Uterus (tissue), 4 donors: Measurements from ENCODE around the gene MSANTD1. TPM values are rescaled to one million over a fixed set of nuclear protein-coding genes. Genes with fewer than 3 reads are reported as not detected.

Experiments used
- DNase-seq, 2 donors: peaks; one replicate each; pipeline ENCODE4 v3.0.0-alpha.2; 2019 to 2020
- H3K27ac ChIP-seq, 2 donors: fragments of 200-600 bp; sonication (generic); 1 replicate in 1 of 2; 2 replicates in 1 of 2; pipeline ENCODE4 v1.5.1; 2016 to 2018
- H3K27me3 ChIP-seq, 2 donors: fragments of 200-600 bp; sonication (generic); one replicate each; pipeline ENCODE4 v1.5.1; 2018 to 2019; ENCODE audit warnings: control low read depth in 1 of 2
- H3K36me3 ChIP-seq, 2 donors: fragments of 200-600 bp; sonication (generic); one replicate each; pipeline ENCODE4 v1.5.1; 2019; ENCODE audit warnings: control low read depth in 1 of 2
- H3K4me1 ChIP-seq, 2 donors: fragments of 200-600 bp; sonication (generic); one replicate each; pipeline ENCODE4 v1.5.1; 2018 to 2019; ENCODE audit warnings: control low read depth in 1 of 2
- H3K4me3 ChIP-seq, 2 donors: fragments of 200-600 bp; sonication (generic); 1 replicate in 1 of 2; 2 replicates in 1 of 2; pipeline ENCODE4 v1.5.1; 2018 to 2019; ENCODE audit warnings: mild to moderate bottlenecking in 1 of 2
- H3K9me3 ChIP-seq, 2 donors: fragments of 200-600 bp; sonication (generic); one replicate each; pipeline ENCODE4 v1.5.1; 2019; ENCODE audit warnings: control low read depth in 1 of 2
- POLR2A ChIP-seq, 2 donors: fragments of 450-650 bp; IDR thresholded peaks; one replicate each; pipeline ENCODE4 v1.6.1; 2016; ENCODE audit warnings: antibody characterized with exemption in 2 of 2, mild to moderate bottlenecking in 1 of 2, moderate library complexity in 1 of 2
- intact Hi-C: fragments of 100-400 bp; cut with DNase I; formaldehyde crosslinking; loops from one replicate; pipeline ENCODE4 v1.15.1; 2023; ENCODE audit warnings: low total_unique reads
- total RNA-seq, 4 donors: library from RNA; depleted of rRNA in 3 of 4; stranded (reverse); fragments of >200 nt in 3 of 4; gene quantifications; one replicate each; pipeline versions ENCODE4 v1.1.0 to v1.2.4, GENCODE V29; 2014 to 2023
- TF ChIP-seq, protein P1 (sequence below), 4 experiments: fragments of 200-600 bp in 2 of 4; fragments of 450-650 bp in 2 of 4; sonication (generic) in 2 of 4; IDR thresholded peaks; one replicate each; pipeline ENCODE4 v1.5.1; 2016 to 2019; ENCODE audit warnings: antibody characterized with exemption in 4 of 4, mild to moderate bottlenecking in 2 of 4, moderate library complexity in 1 of 4
- donor health status: DM: yes; HTN: yes; CAD: no.

The MSANTD1 gene
- total RNA-seq, 4 donors from 2014 or later = 1.3 to 3.3 (median 2.1) TPM; not detected in 1

DNA sequence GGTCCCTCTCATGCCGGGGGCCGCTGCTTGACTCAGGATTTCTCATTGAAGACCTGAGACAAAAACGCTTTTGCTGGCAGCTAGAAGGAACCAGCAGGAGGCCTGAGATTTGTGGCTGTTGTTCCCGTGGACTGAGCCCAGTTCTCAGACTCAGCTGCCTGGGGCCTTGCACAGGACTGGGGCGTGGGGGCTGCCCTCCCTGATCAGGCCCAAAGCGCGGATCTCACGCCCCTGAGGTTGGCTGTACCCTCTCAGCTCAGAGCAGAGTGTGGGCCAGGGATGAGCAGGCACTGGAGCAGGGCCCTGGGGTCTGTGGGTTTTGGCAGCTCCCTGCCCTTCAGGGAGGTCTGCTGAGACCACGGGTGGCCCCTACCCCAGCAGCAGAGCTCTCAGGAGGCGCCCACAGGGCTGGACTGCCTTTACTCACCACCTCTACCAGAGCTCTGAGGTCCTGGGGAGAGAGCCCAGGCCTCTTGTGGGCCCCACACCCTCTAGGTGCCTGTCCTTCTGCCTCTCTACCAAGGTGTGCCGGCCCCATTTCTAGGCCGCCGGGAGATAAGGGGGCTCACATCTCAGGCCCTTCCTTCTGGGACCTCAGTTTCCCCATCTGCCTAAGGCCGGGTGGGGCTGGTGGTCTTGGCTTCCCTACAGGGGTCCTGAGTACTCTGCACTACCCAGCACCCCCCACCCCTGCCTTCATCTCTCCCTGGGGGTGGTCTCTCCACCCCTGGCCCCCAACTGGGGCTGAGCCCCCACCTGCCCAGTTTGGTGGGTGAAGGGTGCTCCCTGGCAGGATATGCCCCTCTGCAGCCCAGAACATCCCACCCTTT lies 5.6 kb downstream of the MSANTD1 start:
- peak; percentile 7 to 9 for DNase-seq
- Histone ChIP-seq H3K4me1 (no peaks in the 10 kb centered on the region), H3K27ac (no peak overlapping the region), H3K27me3 (no peaks in the 10 kb centered on the region), H3K4me3 (no peak overlapping the region), H3K36me3 (no peaks in the 10 kb centered on the region), H3K9me3 (no peaks in the 10 kb centered on the region)
- TF ChIP-seq, protein P1, sequence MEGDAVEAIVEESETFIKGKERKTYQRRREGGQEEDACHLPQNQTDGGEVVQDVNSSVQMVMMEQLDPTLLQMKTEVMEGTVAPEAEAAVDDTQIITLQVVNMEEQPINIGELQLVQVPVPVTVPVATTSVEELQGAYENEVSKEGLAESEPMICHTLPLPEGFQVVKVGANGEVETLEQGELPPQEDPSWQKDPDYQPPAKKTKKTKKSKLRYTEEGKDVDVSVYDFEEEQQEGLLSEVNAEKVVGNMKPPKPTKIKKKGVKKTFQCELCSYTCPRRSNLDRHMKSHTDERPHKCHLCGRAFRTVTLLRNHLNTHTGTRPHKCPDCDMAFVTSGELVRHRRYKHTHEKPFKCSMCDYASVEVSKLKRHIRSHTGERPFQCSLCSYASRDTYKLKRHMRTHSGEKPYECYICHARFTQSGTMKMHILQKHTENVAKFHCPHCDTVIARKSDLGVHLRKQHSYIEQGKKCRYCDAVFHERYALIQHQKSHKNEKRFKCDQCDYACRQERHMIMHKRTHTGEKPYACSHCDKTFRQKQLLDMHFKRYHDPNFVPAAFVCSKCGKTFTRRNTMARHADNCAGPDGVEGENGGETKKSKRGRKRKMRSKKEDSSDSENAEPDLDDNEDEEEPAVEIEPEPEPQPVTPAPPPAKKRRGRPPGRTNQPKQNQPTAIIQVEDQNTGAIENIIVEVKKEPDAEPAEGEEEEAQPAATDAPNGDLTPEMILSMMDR (IDR thresholded peaks at IDR 0.05) = no peak
- no peak for TF ChIP-seq POLR2A (IDR thresholded peaks at IDR 0.05)
- intact Hi-C loops = no loop called here

DNA sequence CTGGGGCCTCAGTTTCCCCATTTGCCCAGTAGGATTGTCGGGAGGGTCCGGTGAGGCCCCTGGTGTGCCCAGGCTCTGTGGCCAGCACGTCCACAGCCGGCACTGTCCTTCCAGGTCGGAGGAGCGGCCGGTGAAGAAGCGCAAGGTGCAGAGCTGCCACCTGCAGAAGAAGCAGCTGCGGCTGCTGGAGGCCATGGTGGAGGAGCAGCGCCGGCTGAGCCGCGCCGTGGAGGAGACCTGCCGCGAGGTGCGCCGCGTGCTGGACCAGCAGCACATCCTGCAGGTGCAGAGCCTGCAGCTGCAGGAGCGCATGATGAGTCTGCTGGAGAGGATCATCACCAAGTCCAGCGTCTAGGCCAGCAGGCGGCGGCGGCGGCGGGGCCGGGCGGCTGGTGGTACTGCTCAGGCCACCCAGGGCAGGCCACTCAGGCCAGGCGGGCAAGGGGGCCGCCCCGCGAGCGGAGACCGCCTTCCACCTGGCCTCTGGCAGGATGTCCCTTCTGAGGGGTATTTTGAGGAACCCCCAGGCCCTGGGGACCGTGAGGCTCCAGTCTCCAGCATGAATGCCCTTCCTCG lies 6.7 kb downstream of the MSANTD1 start:
- Histone ChIP-seq H3K4me3 (no peak overlapping the region), H3K27me3 (no peaks in the 10 kb centered on the region), H3K9me3 (no peaks in the 10 kb centered on the region), H3K36me3 (no peaks in the 10 kb centered on the region), H3K4me1 (no peaks in the 10 kb centered on the region), H3K27ac (no peak overlapping the region)
- TF ChIP-seq, protein P1 (IDR thresholded peaks at IDR 0.05) = no peak
- TF ChIP-seq POLR2A (IDR thresholded peaks at IDR 0.05) = no peak
- DNase-seq = peak in 1 of 2 donors; percentile 3
- intact Hi-C loops = no loop called here

DNA sequence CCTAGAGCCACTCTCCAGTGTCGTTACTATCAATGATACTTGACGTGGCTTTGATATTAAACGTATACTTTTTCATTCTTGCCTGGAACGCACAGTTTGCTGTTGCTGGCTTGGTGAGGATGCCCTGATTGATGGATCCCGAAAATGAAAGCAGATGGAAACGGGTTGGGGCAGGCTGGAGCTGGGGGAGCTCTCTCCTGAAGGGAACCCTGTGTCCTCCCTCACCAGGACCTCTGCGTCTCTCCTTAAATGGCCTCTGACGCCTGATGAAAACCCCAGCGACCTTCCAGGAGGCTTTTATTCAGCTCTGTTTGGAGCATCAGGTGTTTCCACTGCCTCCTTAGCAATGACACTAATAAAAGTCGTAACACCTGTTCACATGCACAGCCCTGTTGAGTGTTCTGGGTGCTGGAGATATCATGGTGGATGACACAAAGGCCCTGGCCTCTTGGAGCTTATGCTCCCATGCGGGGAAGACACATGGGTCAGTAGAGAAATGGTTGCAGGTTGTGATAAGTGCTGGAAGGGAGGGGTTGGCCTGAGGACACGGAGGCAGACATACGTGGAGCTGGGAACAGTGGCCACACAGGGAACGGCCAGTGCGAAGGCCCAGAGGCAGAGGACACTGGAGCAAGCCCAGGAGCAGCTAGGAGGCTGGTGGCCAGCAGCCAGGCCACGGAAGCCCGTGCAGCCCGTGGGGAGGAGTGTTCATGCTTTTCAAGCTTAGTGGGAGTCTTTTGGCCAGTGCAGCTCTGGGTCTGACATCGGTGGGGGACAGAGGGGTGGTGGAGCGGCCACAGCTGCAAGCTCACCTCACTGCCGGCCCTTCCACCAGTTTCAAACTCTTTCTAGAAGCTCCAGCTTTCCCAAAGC lies 7.5 kb downstream of the MSANTD1 start:
- Histone ChIP-seq H3K36me3 (no peaks in the 10 kb centered on the region), H3K4me1 (no peaks in the 10 kb centered on the region), H3K4me3 (no peak overlapping the region), H3K27me3 (no peaks in the 10 kb centered on the region), H3K9me3 (no peaks in the 10 kb centered on the region), H3K27ac (no peak overlapping the region)
- intact Hi-C loops = no loop called here
- TF ChIP-seq POLR2A (IDR thresholded peaks at IDR 0.05) = no peak
- TF ChIP-seq, protein P1 (IDR thresholded peaks at IDR 0.05) = no peak
- peak in 1 of 2 donors; percentile 5 for DNase-seq

DNA sequence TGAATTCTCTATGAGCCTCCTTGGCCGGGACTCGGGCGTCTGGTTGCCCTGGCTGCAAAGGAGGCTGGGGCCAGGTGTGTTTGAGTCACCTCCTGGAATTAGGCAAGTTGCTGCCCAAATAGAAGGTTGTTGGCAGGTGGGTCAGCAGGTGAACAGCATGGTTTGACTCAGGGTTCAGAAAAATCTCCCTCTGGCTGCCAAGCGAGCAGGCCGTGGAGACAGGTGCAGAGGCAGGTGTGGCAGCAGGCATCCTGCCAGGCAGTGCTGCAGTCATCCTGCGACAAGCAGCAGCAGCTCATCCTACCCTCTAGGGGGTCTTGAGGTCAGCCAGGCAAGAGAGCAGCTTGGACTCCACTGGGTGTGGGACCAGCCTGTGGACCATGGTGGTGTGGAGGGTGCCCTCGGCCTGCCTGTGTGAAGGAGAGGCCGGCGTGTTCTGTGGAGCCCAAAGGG lies 8.2 kb downstream of the MSANTD1 start:
- intact Hi-C loops = no loop called here
- DNase-seq = no peak
- H3K27ac ChIP-seq = no peak overlapping the region
- no peak overlapping the region for H3K4me3 ChIP-seq
- no peaks in the 10 kb centered on the region for H3K36me3 ChIP-seq
- H3K27me3 ChIP-seq = no peaks in the 10 kb centered on the region
- no peak for TF ChIP-seq POLR2A (IDR thresholded peaks at IDR 0.05)
- TF ChIP-seq, protein P1 (IDR thresholded peaks at IDR 0.05) = no peak
- H3K9me3 ChIP-seq = no peaks in the 10 kb centered on the region
- H3K4me1 ChIP-seq = no peaks in the 10 kb centered on the region
